Osteoblast (primary cell): ENCODE results near the gene KIAA1671. TPM values are rescaled to one million over a fixed set of nuclear protein-coding genes. Genes with fewer than 3 reads are reported as not detected.

Source experiments
- DNase-seq: peaks from one replicate; pipeline ENCODE4 v3.0.0; 2011; ENCODE audit warnings: low spot score, mixed read lengths; ENCODE audit not compliant: insufficient read length; ENCODE audit errors: missing footprints
- H2AFZ ChIP-seq: 2 replicates; pipeline ENCODE4 v1.6.0; 2011; ENCODE audit warnings: mild to moderate bottlenecking, low read length
- H3K27ac ChIP-seq: 2 replicates; pipeline ENCODE4 v1.5.1; 2011; ENCODE audit warnings: mild to moderate bottlenecking, low read depth, low read length, moderate library complexity
- H3K27me3 ChIP-seq: 2 replicates; pipeline ENCODE4 v1.6.0; 2012; ENCODE audit warnings: mild to moderate bottlenecking, control low read depth, inconsistent platforms, low read length, moderate library complexity; ENCODE audit not compliant: insufficient read depth
- H3K36me3 ChIP-seq: 2 replicates; pipeline ENCODE4 v1.5.1; 2011; ENCODE audit warnings: mild to moderate bottlenecking, low read length, control low read depth, moderate library complexity; ENCODE audit not compliant: insufficient read depth
- H3K4me1 ChIP-seq: 2 replicates; pipeline ENCODE4 v1.5.1; 2011; ENCODE audit warnings: mild to moderate bottlenecking, low read length, control low read depth, moderate library complexity; ENCODE audit not compliant: insufficient read depth
- H3K4me2 ChIP-seq: 2 replicates; pipeline ENCODE4 v1.6.0; 2011; ENCODE audit warnings: mild to moderate bottlenecking, low read length; ENCODE audit not compliant: insufficient read depth
- H3K4me3 ChIP-seq: fragments of 200-600 bp; sonication (generic); 3 replicates; pipeline ENCODE4 v1.5.1; 2012; ENCODE audit warnings: mild to moderate bottlenecking, low read length, inconsistent platforms; ENCODE audit not compliant: insufficient read depth
- H3K79me2 ChIP-seq: 2 replicates; pipeline ENCODE4 v1.6.0; 2012; ENCODE audit warnings: mild to moderate bottlenecking, low read length, control low read depth, inconsistent platforms; ENCODE audit not compliant: insufficient read depth
- H3K9me3 ChIP-seq: 2 replicates; pipeline ENCODE4 v1.5.1; 2011; ENCODE audit warnings: low read depth, low read length, control low read depth
- H4K20me1 ChIP-seq: 2 replicates; pipeline ENCODE4 v1.6.0; 2012; ENCODE audit warnings: mild to moderate bottlenecking, low read length, control low read depth; ENCODE audit not compliant: insufficient read depth
- total RNA-seq: library from RNA; depleted of rRNA; stranded (reverse); fragments of >200 nt; gene quantifications from 2 replicates; pipeline ENCODE4 v1.2.3, GENCODE V29; 2012
- TF ChIP-seq, protein P1 (sequence below): IDR thresholded peaks from 2 replicates; pipeline ENCODE4 v1.5.1; 2011; ENCODE audit warnings: mild to moderate bottlenecking, low read depth, low read length, moderate library complexity; ENCODE audit errors: extremely low read depth

Gene KIAA1671
- total RNA-seq, 1 donor, result 16.6 TPM

DNA sequence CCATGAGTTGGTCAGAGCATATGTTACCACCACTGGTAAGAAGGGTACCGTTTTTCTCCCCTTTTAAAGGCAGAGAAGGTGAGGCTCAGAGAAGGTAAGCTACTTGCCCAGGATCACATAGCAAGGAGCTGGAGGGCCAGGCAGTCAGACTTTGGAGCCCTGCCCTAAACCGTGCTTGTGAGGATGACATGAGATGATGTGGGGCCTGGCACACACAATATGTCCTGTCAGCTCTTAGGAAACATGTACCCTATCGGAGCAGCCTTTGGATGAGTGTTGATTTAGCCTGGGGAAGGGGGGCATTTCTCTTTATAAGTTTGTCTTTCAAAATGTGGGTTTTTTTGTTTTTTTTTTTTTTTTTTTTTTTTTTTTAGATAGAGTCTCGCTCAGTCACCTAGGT lies 146.7 kb downstream of the KIAA1671 start:
- Histone ChIP-seq H3K27ac (no peak overlapping the region), H2AFZ (no peak overlapping the region), H3K79me2 (no peaks in the 10 kb centered on the region), H3K4me2 (no peak overlapping the region), H3K9me3 (no peaks in the 10 kb centered on the region), H3K4me3 (no peak overlapping the region), H3K27me3 (no peaks in the 10 kb centered on the region), H3K4me1 (no peaks in the 10 kb centered on the region), H4K20me1 (peaks cover 9% of the 10 kb centered on the region), H3K36me3 (no peaks in the 10 kb centered on the region)
- TF ChIP-seq, protein P1, sequence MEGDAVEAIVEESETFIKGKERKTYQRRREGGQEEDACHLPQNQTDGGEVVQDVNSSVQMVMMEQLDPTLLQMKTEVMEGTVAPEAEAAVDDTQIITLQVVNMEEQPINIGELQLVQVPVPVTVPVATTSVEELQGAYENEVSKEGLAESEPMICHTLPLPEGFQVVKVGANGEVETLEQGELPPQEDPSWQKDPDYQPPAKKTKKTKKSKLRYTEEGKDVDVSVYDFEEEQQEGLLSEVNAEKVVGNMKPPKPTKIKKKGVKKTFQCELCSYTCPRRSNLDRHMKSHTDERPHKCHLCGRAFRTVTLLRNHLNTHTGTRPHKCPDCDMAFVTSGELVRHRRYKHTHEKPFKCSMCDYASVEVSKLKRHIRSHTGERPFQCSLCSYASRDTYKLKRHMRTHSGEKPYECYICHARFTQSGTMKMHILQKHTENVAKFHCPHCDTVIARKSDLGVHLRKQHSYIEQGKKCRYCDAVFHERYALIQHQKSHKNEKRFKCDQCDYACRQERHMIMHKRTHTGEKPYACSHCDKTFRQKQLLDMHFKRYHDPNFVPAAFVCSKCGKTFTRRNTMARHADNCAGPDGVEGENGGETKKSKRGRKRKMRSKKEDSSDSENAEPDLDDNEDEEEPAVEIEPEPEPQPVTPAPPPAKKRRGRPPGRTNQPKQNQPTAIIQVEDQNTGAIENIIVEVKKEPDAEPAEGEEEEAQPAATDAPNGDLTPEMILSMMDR, result no peak
- no peak for DNase-seq

DNA sequence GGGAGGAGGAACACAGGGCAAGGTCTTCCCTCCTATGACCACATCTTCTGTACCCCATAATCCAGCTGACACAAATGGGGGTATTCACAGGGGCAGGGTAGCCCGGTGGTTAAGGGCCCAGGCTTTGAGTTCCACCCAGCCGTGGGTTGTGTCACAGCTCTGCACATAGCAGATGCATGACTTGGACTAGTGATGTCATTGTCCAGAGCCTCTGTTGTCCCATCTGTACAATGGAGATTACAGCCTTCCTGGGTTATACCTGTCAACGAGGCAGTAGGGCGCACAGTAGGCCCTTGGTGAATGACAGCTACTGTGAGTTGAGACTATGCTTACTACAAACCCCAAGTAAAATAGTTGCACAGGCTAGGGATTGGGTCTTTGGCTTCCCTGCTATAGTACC lies 147.9 kb downstream of the KIAA1671 start:
- Histone ChIP-seq H3K36me3 (no peaks in the 10 kb centered on the region), H3K4me2 (no peak overlapping the region), H3K27ac (no peak overlapping the region), H3K79me2 (no peaks in the 10 kb centered on the region), H3K9me3 (no peaks in the 10 kb centered on the region), H4K20me1 (peaks cover 9% of the 10 kb centered on the region), H3K4me1 (no peaks in the 10 kb centered on the region), H3K27me3 (no peaks in the 10 kb centered on the region), H3K4me3 (no peak overlapping the region), H2AFZ (no peak overlapping the region)
- TF ChIP-seq, protein P1, result no peak
- no peak for DNase-seq

DNA sequence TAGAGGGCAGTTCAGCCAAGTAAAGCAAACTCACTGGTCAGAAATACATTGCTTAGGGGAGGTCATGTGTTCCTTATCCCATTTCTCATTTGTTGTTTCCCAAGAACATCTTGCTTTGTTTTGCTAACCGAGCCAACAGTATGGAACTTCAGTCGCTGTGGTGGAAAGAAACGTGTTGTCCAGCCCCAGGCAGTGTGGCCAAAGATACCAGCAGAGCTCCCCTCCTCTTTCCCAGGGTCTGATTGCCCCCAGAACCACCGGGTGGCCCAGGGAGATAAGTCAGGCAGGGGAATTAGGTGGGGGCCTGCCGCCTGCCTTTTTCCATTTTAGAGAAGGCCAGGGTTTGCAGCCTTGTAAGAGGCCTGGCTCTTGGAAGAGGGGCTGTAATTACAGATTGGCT lies 148.4 kb downstream of the KIAA1671 start:
- peaks cover 7% of the 10 kb centered on the region for H4K20me1 ChIP-seq
- H3K4me2 ChIP-seq, result no peak overlapping the region
- no peak for DNase-seq
- no peak overlapping the region for H3K27ac ChIP-seq
- H3K9me3 ChIP-seq, result no peaks in the 10 kb centered on the region
- TF ChIP-seq, protein P1, result no peak
- no peak overlapping the region for H3K4me3 ChIP-seq
- no peaks in the 10 kb centered on the region for H3K27me3 ChIP-seq
- no peaks in the 10 kb centered on the region for H3K79me2 ChIP-seq
- H3K4me1 ChIP-seq, result no peaks in the 10 kb centered on the region
- no peaks in the 10 kb centered on the region for H3K36me3 ChIP-seq
- no peak overlapping the region for H2AFZ ChIP-seq

DNA sequence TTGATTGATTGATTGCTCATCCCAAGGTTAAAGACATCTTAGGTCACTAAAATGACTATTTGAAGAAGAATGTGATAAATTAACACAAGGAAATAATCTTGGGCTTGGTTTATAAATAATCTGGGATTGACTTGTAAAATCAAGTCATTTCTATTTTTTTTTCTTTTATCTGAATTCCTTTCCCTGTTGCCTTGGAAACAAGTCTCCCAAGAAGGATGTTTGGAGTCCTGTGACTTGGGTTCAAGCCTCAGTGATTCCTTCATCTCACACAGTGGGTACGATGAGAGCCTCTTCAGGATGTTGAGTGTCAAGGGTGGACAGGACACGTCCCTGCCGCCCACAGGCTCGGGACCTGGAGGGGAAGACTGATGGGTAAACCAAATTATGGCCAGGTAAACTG lies 149.0 kb downstream of the KIAA1671 start:
- Histone ChIP-seq H3K36me3 (no peaks in the 10 kb centered on the region), H3K4me3 (no peak overlapping the region), H3K4me1 (no peaks in the 10 kb centered on the region), H3K4me2 (no peak overlapping the region), H3K27me3 (no peaks in the 10 kb centered on the region), H4K20me1 (peaks cover 9% of the 10 kb centered on the region), H2AFZ (no peak overlapping the region), H3K9me3 (no peaks in the 10 kb centered on the region), H3K27ac (no peak overlapping the region), H3K79me2 (no peaks in the 10 kb centered on the region)
- TF ChIP-seq, protein P1, result no peak
- no peak for DNase-seq
